ENCODE measurements around the gene CDC42EP1.

Gene CDC42EP1

DNA sequence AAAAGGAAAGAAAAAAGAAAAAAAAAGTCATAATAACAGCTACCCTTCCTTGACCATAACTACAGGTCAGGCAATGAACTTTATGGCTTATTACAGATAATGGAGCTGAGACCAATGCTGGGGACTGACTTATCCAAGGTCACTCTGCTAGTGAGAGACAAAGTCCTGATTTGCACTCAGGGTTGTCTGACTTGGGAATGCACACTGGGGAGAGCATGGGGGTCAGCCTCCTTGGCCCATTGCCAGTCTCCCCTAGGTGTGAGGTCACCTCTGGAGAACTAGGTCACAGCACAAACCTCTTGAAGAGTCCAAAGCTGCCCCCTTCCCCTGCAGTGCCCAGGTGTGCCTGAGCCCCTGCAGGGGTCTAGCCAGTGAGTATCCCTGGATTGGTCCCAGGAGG, 5.3 kb upstream of the CDC42EP1 start:
- DNase-seq (ENCODE audit: low read depth), result no peak
- in situ Hi-C loops (cut with HindIII; ENCODE audit: low sequenced_read_pairs), result no loop called here
- H3K4me3 ChIP-seq (ENCODE audit: low read depth, low read length), result no peak overlapping the region
- TF ChIP-seq, protein P1, sequence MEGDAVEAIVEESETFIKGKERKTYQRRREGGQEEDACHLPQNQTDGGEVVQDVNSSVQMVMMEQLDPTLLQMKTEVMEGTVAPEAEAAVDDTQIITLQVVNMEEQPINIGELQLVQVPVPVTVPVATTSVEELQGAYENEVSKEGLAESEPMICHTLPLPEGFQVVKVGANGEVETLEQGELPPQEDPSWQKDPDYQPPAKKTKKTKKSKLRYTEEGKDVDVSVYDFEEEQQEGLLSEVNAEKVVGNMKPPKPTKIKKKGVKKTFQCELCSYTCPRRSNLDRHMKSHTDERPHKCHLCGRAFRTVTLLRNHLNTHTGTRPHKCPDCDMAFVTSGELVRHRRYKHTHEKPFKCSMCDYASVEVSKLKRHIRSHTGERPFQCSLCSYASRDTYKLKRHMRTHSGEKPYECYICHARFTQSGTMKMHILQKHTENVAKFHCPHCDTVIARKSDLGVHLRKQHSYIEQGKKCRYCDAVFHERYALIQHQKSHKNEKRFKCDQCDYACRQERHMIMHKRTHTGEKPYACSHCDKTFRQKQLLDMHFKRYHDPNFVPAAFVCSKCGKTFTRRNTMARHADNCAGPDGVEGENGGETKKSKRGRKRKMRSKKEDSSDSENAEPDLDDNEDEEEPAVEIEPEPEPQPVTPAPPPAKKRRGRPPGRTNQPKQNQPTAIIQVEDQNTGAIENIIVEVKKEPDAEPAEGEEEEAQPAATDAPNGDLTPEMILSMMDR (IDR thresholded peaks at IDR 0.05; ENCODE audit: low read depth, low read length, missing control alignments), result no peak

GRCh38 chr22:37556710-37557109, 3.6 kb upstream of the CDC42EP1 start:
- TF ChIP-seq, protein P1 (IDR thresholded peaks at IDR 0.05; ENCODE audit: low read depth, low read length, missing control alignments), result no peak
- H3K4me3 ChIP-seq (ENCODE audit: low read depth, low read length), result no peak overlapping the region
- no peak for DNase-seq (ENCODE audit: low read depth)
- in situ Hi-C loops (cut with HindIII; ENCODE audit: low sequenced_read_pairs), result no loop called here

- in situ Hi-C loops (cut with HindIII; ENCODE audit: low sequenced_read_pairs), result no loop called here
- H3K4me3 ChIP-seq (ENCODE audit: low read depth, low read length), result no peak overlapping the region
- DNase-seq (ENCODE audit: low read depth), result no peak
- TF ChIP-seq, protein P1 (IDR thresholded peaks at IDR 0.05; ENCODE audit: low read depth, low read length, missing control alignments), result no peak
These were observed 2.8 kb upstream of the CDC42EP1 start for GRCh38 chr22:37557321-37558001.

DNA sequence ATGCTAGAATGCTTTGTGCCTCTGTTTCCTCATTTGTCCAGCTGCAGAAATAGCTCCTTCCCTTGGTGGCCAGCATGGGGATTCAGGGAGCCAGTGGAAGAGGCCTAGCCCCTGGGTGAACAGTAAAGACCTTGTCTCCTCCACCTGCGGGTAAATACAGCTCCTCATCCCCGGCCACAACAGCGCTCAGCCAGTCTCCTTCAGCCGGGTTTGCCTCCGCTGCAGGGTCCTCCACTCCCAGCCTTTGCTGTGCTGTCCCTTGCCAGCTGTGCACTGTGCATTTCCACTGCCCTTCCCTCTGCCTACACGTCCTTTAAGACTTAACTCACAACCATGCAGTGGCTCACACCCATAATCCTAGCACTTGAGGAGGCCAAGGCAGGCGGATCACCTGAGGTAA, 1.5 kb upstream of the CDC42EP1 start:
- no peak overlapping the region for H3K4me3 ChIP-seq (ENCODE audit: low read depth, low read length)
- in situ Hi-C loops (cut with HindIII; ENCODE audit: low sequenced_read_pairs), result no loop called here
- TF ChIP-seq, protein P1 (IDR thresholded peaks at IDR 0.05; ENCODE audit: low read depth, low read length, missing control alignments), result no peak
- no peak for DNase-seq (ENCODE audit: low read depth)

DNA sequence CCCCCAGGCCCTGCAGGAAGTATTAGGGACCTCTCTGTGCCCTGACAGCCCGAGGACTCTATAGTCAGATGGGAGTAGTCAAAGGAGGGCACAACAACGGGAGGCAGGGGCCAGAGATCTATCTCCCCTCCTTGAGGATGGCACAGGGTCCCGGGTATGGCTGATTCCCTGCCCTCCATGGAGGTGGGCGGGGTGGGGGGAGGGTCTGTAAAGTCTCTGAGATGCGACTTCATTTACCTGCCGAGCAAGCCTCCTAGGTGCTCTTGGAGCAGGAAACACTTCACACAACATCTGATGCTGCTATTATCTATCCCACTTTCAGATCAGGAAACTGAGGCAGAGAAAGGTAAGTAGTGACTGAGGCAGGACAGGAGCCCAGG, 769 bp upstream of the CDC42EP1 start:
- no peak for DNase-seq (ENCODE audit: low read depth)
- TF ChIP-seq, protein P1 (IDR thresholded peaks at IDR 0.05; ENCODE audit: low read depth, low read length, missing control alignments), result no peak
- peak overlapping the region; percentile 90 for H3K4me3 ChIP-seq (ENCODE audit: low read depth, low read length)
- in situ Hi-C loops (cut with HindIII; ENCODE audit: low sequenced_read_pairs), result no loop called here

- peak overlapping the region; percentile 90 for H3K4me3 ChIP-seq (ENCODE audit: low read depth, low read length)
- TF ChIP-seq, protein P1 (IDR thresholded peaks at IDR 0.05; ENCODE audit: low read depth, low read length, missing control alignments), result no peak
- DNase-seq (ENCODE audit: low read depth), result no peak
- in situ Hi-C loops (cut with HindIII; ENCODE audit: low sequenced_read_pairs), result loop anchor here (10.0 kb wide), 1 partner anchor 236 kb away; no protein-coding TSS in a partner anchor
These were observed 430 bp downstream of the CDC42EP1 start for GRCh38 chr22:37560608-37561211.

Measured in astrocyte of the cerebellum (primary cell).